NCI-H1048 (cell line): ENCODE results near the gene ALG5.
A peak's percentile ranks its signal among the peaks of the same experiment; 100 is the strongest.

Source experiments
- DNase-seq: peaks from one replicate; lab custom pipeline; 2025; lab: John Stamatoyannopoulos, UW

Gene ALG5, protein sequence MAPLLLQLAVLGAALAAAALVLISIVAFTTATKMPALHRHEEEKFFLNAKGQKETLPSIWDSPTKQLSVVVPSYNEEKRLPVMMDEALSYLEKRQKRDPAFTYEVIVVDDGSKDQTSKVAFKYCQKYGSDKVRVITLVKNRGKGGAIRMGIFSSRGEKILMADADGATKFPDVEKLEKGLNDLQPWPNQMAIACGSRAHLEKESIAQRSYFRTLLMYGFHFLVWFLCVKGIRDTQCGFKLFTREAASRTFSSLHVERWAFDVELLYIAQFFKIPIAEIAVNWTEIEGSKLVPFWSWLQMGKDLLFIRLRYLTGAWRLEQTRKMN

GRCh38 chr13:36999054-36999714 lies at the start of gene ALG5:
TSS of gene ALG5 (minus strand) at chr13:36999340. CDS start at chr13:36999300, 40 bp downstream.
- peak; percentile 22 for DNase-seq

GRCh38 chr13:37047846-37048245 lies 48.7 kb upstream of the ALG5 start:
- no peak for DNase-seq

- no peak for DNase-seq
Measured at GRCh38 chr13:37047032-37047431, 47.9 kb upstream of the ALG5 start.

GRCh38 chr13:37046062-37046461 lies 46.9 kb upstream of the ALG5 start:
- DNase-seq, result no peak

- no peak for DNase-seq
Measured at GRCh38 chr13:37040789-37041188, 41.6 kb upstream of the ALG5 start.

- no peak for DNase-seq
Measured at GRCh38 chr13:37039896-37040295, 40.8 kb upstream of the ALG5 start.

DNA sequence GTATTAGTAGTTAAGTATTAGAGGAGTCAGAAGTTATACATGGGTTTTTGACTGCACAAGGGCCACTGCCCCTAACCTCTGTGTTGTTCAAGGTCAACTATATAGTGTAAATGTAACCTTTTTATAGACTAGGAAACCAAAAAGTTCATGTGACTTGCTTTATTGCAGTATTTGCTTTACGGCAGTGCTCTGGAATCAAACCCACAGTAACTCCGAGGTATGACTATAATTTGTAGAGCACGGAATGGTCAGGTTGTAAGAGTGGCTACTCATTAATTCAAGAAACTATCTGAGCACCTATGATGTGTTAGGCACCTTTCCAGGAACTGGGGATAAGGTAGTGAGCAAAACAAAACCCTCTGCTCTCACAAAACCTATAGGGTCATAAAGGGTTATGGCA lies 38.1 kb upstream of the ALG5 start:
- no peak for DNase-seq

- no peak for DNase-seq
Measured at GRCh38 chr13:37029617-37030016, 30.5 kb upstream of the ALG5 start.

- DNase-seq, result no peak
Measured at GRCh38 chr13:37027639-37028038, 28.5 kb upstream of the ALG5 start.

- no peak for DNase-seq
Measured at GRCh38 chr13:37026771-37027170, 27.6 kb upstream of the ALG5 start.

- no peak for DNase-seq
Measured at GRCh38 chr13:37023871-37024270, 24.7 kb upstream of the ALG5 start.

- no peak for DNase-seq
Measured at GRCh38 chr13:37014609-37015008, 15.5 kb upstream of the ALG5 start.

GRCh38 chr13:37011788-37012187 lies 12.6 kb upstream of the ALG5 start:
- DNase-seq, result no peak

DNA sequence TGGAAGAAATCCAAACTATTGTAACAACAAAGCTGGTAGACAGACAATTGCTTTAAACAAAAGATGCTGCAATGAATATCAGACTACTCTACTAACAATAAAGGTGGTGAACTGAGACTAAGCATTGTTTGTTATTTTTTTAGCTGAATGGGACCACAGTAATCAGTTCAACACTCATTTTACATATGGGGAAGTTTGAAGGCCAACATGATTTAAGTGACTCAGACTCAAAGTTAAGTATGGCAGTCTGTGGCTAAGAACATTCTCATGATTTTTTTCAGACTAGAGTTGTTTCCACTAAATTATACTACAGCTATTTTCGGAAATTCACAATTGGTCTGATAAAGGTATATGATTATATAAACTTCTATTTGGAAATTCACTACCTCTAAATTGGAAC lies 11.9 kb upstream of the ALG5 start:
- DNase-seq, result no peak

DNA sequence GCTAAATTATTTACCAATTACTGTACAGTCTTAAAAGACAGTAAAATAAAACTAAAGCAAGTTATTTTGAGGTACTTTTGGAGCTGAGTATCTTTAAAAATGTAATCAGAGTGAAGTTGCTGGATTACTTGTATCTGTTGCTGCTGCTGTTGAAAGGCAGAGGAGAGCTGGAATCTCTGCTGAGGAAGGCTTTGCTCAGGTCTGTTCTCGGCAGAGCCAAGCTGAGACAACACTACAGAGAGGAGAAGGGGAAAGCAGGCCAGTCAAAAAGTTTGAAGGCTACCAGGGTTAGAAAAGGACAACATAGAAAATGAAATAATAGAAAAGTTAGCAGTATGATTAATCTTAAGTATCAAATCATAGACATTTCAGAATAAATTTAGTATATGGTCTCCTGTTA lies 11.3 kb upstream of the ALG5 start:
- no peak for DNase-seq

DNA sequence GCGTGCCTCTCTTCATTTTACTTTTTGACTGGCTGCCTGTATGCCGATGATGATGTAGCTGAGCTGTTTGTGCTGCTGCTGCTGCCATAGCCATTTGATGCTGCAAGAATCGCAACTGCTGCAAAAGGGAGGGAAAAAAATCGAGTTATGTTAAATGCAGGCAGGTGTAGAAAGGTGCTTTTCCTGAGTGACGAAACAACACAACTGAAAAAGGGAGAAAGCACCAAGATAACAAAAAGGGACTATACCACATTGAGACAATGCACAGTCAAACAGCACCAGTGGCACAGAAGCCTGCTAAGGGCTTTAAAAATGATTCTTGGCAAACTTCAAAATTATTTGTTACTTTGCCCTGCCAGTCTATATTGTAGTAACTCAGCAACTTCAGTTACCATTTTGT lies 10.6 kb upstream of the ALG5 start:
- no peak for DNase-seq

DNA sequence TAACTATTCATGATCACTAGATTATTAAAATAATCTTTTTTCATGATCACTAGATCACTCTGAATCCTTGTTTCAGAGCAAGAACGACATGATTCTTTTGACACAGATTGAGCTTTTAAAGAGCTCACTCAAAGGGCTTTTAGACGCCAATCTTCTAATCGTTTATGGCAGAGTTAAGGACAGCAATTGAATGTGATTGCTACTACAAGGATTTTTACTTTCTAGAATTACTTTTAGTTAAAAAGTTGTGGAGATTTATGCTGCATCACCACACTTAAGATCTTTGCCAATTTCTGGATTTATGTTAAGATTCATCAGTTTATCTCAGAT lies 2.7 kb upstream of the ALG5 start:
- no peak for DNase-seq

DNA sequence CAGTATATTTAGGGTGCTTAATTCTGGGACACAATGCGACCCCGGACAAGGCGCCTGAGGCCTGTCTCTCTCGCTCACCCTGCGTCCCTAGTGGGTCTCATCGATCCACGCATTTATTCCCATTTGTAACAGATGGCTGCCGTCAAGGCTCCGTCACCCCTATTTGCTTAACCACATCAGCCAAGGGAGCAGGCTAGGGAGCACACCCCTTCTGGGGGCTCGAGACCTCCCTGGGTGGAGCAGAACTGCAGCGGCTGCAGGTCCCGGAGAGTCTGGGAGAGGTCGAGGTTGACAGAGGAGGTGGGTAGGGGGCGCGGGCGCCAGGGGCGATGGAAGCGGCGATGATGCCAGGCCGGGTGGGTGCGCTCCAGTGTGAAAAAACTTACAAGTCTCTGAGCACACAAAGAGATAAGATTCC lies 507 bp downstream of the ALG5 start:
- no peak for DNase-seq

- DNase-seq, result no peak
Measured at GRCh38 chr13:36997716-36998427, 1.3 kb downstream of the ALG5 start.

GRCh38 chr13:36992362-36992761 lies 6.8 kb downstream of the ALG5 start:
- DNase-seq, result no peak

- DNase-seq, result no peak
Measured at GRCh38 chr13:36986462-36987240, 12.5 kb downstream of the ALG5 start.

- DNase-seq, result no peak
Measured at GRCh38 chr13:36981156-36981743, 17.9 kb downstream of the ALG5 start.
